SJSA1 (cell line): Measurements from ENCODE around the gene GDE1. TPM values are rescaled to one million over a fixed set of nuclear protein-coding genes. Genes with fewer than 3 reads are reported as not detected.

Experiments used
- DNase-seq, 2 experiments: peaks; one replicate each; pipeline ENCODE4 v3.0.0-alpha.2; 2015 to 2020; ENCODE audit warnings: low spot score in 2 of 2, low read depth in 1 of 2
- H3K27ac ChIP-seq: fragments of 250-450 bp; sonication (Bioruptor Pico); 2 replicates; pipeline ENCODE4 v1.5.1; 2020; ENCODE audit warnings: mild to moderate bottlenecking, moderate library complexity
- H3K27me3 ChIP-seq: fragments of 250-450 bp; sonication (Bioruptor Pico); replicated peaks from 2 replicates; pipeline ENCODE4 v1.5.1; 2020; ENCODE audit warnings: mild to moderate bottlenecking, moderate library complexity
- H3K36me3 ChIP-seq: fragments of 250-450 bp; sonication (Bioruptor Pico); 2 replicates; pipeline ENCODE4 v1.5.1; 2020; ENCODE audit warnings: mild to moderate bottlenecking
- H3K4me1 ChIP-seq: fragments of 250-450 bp; sonication (Bioruptor Pico); replicated peaks from 2 replicates; pipeline ENCODE4 v1.6.1; 2021; ENCODE audit warnings: mild to moderate bottlenecking
- H3K4me3 ChIP-seq: fragments of 250-450 bp; sonication (Bioruptor Pico); 2 replicates; pipeline ENCODE4 v1.5.1; 2020; ENCODE audit warnings: mild to moderate bottlenecking
- H3K9me3 ChIP-seq: fragments of 250-450 bp; sonication (Bioruptor Pico); replicated peaks from 2 replicates; pipeline ENCODE4 v1.5.1; 2020; ENCODE audit warnings: mild to moderate bottlenecking
- total RNA-seq: library from RNA; depleted of rRNA; stranded (reverse); fragments of >200 nt; shearing (Covaris generic); gene quantifications from 2 replicates; pipeline ENCODE4 v1.2.3, GENCODE V29; 2014; rRNA removed

GDE1 gene
- total RNA-seq, 1 experiment from 2014 or later = 48.2 TPM

DNA sequence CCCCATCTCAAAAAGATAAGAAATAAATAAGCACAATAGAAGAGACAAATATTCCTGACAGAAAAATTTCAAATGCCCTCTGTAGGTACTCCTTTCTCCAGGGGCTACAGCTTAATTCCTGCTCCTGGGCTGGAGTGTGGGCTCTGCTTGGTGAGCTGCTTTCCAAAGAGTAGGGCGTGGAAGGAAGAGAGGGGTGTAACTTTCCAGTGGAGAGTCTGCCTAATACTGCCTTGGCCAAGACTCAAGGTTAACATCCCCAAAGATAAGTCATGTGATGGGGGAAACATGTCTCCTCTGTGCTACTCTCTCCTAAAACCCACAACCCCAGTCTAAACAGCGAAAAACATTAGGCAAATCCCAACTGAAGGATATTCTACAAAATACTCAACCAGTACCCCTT is 61.5 kb downstream of the GDE1 start:
- no peak for DNase-seq
- Histone ChIP-seq H3K4me1 (no peaks in the 10 kb centered on the region), H3K27ac (no peak overlapping the region), H3K4me3 (no peak overlapping the region), H3K36me3 (no peaks in the 10 kb centered on the region), H3K27me3 (no peaks in the 10 kb centered on the region; the same call in 1 of the 2 replicates), H3K9me3 (no peaks in the 10 kb centered on the region)

- Histone ChIP-seq H3K4me1 (no peaks in the 10 kb centered on the region), H3K27ac (no peak overlapping the region), H3K4me3 (no peak overlapping the region), H3K9me3 (no peaks in the 10 kb centered on the region), H3K27me3 (no peaks in the 10 kb centered on the region; the same call in 1 of the 2 replicates), H3K36me3 (no peaks in the 10 kb centered on the region)
- no peak for DNase-seq
Measured at GRCh38 chr16:19458722-19459379, 63.0 kb downstream of the GDE1 start.

Other genes with a start within 250 kb of the GDE1 start
- gene CLEC19A, start 236.4 kb downstream of the GDE1 start, total RNA-seq = not detected in 2 replicates
- gene TMC5, start 104.2 kb downstream of the GDE1 start, total RNA-seq = not detected in 2 replicates
- gene CCP110, start 1.8 kb upstream of the GDE1 start, total RNA-seq = 20.0 and 28.3 TPM in 2 replicates
- 20.9 and 23.7 TPM in 2 replicates for gene VPS35L, start 33.6 kb upstream of the GDE1 start, total RNA-seq
- gene KNOP1, start 196.1 kb upstream of the GDE1 start, total RNA-seq = 23.1 and 46.2 TPM in 2 replicates
- 1.8 and 10.5 TPM in 2 replicates for gene IQCK, start 196.2 kb upstream of the GDE1 start, total RNA-seq